OCI-LY7 (cell line): ENCODE results near the gene NUDT3.

Experiments used
- CTCF ChIP-seq: fragments of 200-600 bp; sonication (generic); conservative IDR thresholded peaks from 2 replicates; pipeline ENCODE4 v1.5.1; 2014; ENCODE audit warnings: mild to moderate bottlenecking, antibody characterized with exemption, low read length, moderate library complexity, mixed read lengths
- EZH2phosphoT487 ChIP-seq: fragments of 200-600 bp; sonication (generic); IDR thresholded peaks from 2 replicates; pipeline ENCODE4 v1.6.1; 2018; ENCODE audit warnings: low read depth, borderline replicate concordance, mild to moderate bottlenecking, mixed run types, antibody characterized with exemption, low read length, moderate library complexity, mixed read lengths

- no peak for TF ChIP-seq CTCF
- no peak for TF ChIP-seq EZH2phosphoT487
Measured at GRCh38 chr6:34239500-34239825, 153.0 kb downstream of the NUDT3 start.
